ENCODE measurements around the gene RSPH1. TPM values are rescaled to one million over a fixed set of nuclear protein-coding genes. Genes with fewer than 3 reads are reported as not detected.

Gene RSPH1
- total and polyA plus RNA-seq, 2 of the 4 experiments (the other 2 are of a cell fraction), result not detected

- Histone ChIP-seq H2BK20ac (ENCODE audit: low read depth, low read length) (no peak overlapping the region), H2BK120ac (ENCODE audit: low read depth, low read length) (no peak overlapping the region), H3K9ac (ENCODE audit: low read depth, low read length) (no peak overlapping the region), H3K4ac (ENCODE audit: low read depth, low read length) (no peak overlapping the region), H4K20me1 (ENCODE audit: insufficient read depth, low read length) (no peaks in the 10 kb centered on the region), H3K9me3 (ENCODE audit: control insufficient read depth, insufficient read depth, low read length) (no peaks in the 10 kb centered on the region), H3K4me2 (ENCODE audit: low read depth, low read length) (no peak overlapping the region), H3K27me3 (ENCODE audit: control insufficient read depth, insufficient read depth, low read length) (peaks cover 6% of the 10 kb centered on the region), H2AK9ac (replicated peaks; ENCODE audit: low read depth, low read length, poor library complexity) (no peak overlapping the region), H3K14ac (replicated peaks; ENCODE audit: low read depth, low read length) (no peak overlapping the region), H4K91ac (ENCODE audit: insufficient read depth, low read depth, low read length) (no peak overlapping the region), H3K56ac (ENCODE audit: extremely low read depth, insufficient read depth, low read length) (no peak overlapping the region), H3K27ac (ENCODE audit: insufficient read depth, low read length) (no peak overlapping the region), H3K18ac (ENCODE audit: low read depth, low read length) (no peak overlapping the region), H3K4me1 (ENCODE audit: control insufficient read depth, insufficient read depth, low read length) (no peaks in the 10 kb centered on the region), H3K4me3 (ENCODE audit: insufficient read depth, low read depth, low read length) (no peak overlapping the region), H2AK5ac (ENCODE audit: low read depth, low read length) (no peak overlapping the region), H2BK15ac (ENCODE audit: low read depth, low read length) (no peak overlapping the region), H3K79me1 (ENCODE audit: low read depth in 1 of 2, low read length in 2 of 2) (no peaks in the 10 kb centered on the region), H2AFZ (replicated peaks; ENCODE audit: low read length, poor library complexity) (no peak overlapping the region), H3K9me1 (ENCODE audit: insufficient read depth, low read length) (0 out of 2 replicates have a peak, but pooled peaks cover 4% of the 10 kb centered on the region), H4K5ac (ENCODE audit: low read depth, low read length) (no peak overlapping the region), H3K36me3 (ENCODE audit: control insufficient read depth, insufficient read depth, low read length) (no peaks in the 10 kb centered on the region), H4K8ac (ENCODE audit: low read depth in 2 of 2, low read length in 2 of 2) (no peak overlapping the region), H2BK5ac (ENCODE audit: low read depth, low read length, poor library complexity, severe bottlenecking) (no peak overlapping the region), H3K23ac (ENCODE audit: low read depth, low read length) (no peak overlapping the region)
- TF ChIP-seq CEBPB (IDR thresholded peaks at IDR 0.05; ENCODE audit: low read depth, low read length), result no peak
- no peak for TF ChIP-seq CTCF (conservative IDR thresholded peaks at IDR 0.05; ENCODE audit: low read depth, low read length)
- TF ChIP-seq MXI1 (IDR thresholded peaks at IDR 0.05; ENCODE audit: borderline replicate concordance, low read depth, low read length), result no peak
- TF ChIP-seq USF2 (IDR thresholded peaks at IDR 0.05; ENCODE audit: low read depth, low read length), result no peak
- TF ChIP-seq MAFK (IDR thresholded peaks at IDR 0.05; ENCODE audit: low read depth, low read length), result no peak
- no peak for TF ChIP-seq MAZ (IDR thresholded peaks at IDR 0.05; ENCODE audit: borderline replicate concordance, low read depth, low read length)
- TF ChIP-seq POLR2A (IDR thresholded peaks at IDR 0.05; ENCODE audit: low read depth, low read length), result no peak
- no peak for TF ChIP-seq SMC3 (IDR thresholded peaks at IDR 0.05; ENCODE audit: low read depth, low read length)
- no peak for TF ChIP-seq BHLHE40 (IDR thresholded peaks at IDR 0.05; ENCODE audit: low read depth, low read length)
- TF ChIP-seq RAD21 (IDR thresholded peaks at IDR 0.05; ENCODE audit: low read length), result no peak
- no peak for TF ChIP-seq RFX5 (IDR thresholded peaks at IDR 0.05; ENCODE audit: low read depth, low read length)
- no peak for TF ChIP-seq FOS (IDR thresholded peaks at IDR 0.05; ENCODE audit: low read depth, low read length)
- no peak for TF ChIP-seq NFE2L2 (IDR thresholded peaks at IDR 0.05; ENCODE audit: low read depth, low read length)
- TF ChIP-seq RCOR1 (IDR thresholded peaks at IDR 0.05; ENCODE audit: insufficient replicate concordance, low read length), result no peak
- intact Hi-C loops (cut with micrococcal nuclease), result no loop called here
- POLR2A ChIA-PET (ENCODE audit: unreplicated experiment), result no interaction called here
- ATAC-seq (ENCODE audit: low read depth) (no peak), DNase-seq (no peak)
- CTCF ChIA-PET, result no interaction called here
- BruUV-seq (replicated peaks), result no TSS peak
- 20% methylated on average over 1 of the region's 15 CpGs; no CpG with 5 or more reads in 1 of the 2 experiments for WGBS, 2 experiments (ENCODE audit: extremely low coverage in 2 of 2, insufficient read length in 1 of 2)
- in situ Hi-C loops (cut with MboI; ENCODE audit: low sequenced_read_pairs), result no loop called here
- dilution Hi-C loops (cut with HindIII; ENCODE audit: low sequenced_read_pairs, unreplicated experiment), result no loop called here
These were observed 3.6 kb upstream of the RSPH1 start for GRCh38 chr21:42499444-42500112.

Measured in IMR-90 (cell line).